IMR-90 (cell line): ENCODE measurements around the gene PJA1.

ENCODE experiments used
- CEBPB ChIP-seq: IDR thresholded peaks from 2 replicates; pipeline ENCODE4 v1.6.1; 2012; ENCODE audit warnings: low read depth, low read length, improper control_type of control experiment
- FOS ChIP-seq: fragments of 150-350 bp; IDR thresholded peaks from 2 replicates; pipeline ENCODE4 v1.6.1; 2016; ENCODE audit warnings: low read depth, low read length
- MAFK ChIP-seq: IDR thresholded peaks from 2 replicates; pipeline ENCODE4 v1.6.1; 2012; ENCODE audit warnings: low read depth, low read length, improper control_type of control experiment
- MXI1 ChIP-seq: IDR thresholded peaks from 2 replicates; pipeline ENCODE4 v1.6.1; 2012; ENCODE audit warnings: low read depth, mild to moderate bottlenecking, low read length, moderate library complexity, borderline replicate concordance
- NFE2L2 ChIP-seq: fragments of 150-350 bp; IDR thresholded peaks from 2 replicates; pipeline ENCODE4 v1.6.1; 2016; ENCODE audit warnings: low read depth, mild to moderate bottlenecking, low read length
- POLR2A ChIP-seq: IDR thresholded peaks from 2 replicates; pipeline ENCODE4 v1.6.1; 2012; ENCODE audit warnings: mild to moderate bottlenecking, low read depth, low read length
- RAD21 ChIP-seq: IDR thresholded peaks from 2 replicates; pipeline ENCODE4 v1.6.1; 2012; ENCODE audit warnings: low read length, improper control_type of control experiment
- RCOR1 ChIP-seq: IDR thresholded peaks from 2 replicates; pipeline ENCODE4 v1.6.1; 2012; ENCODE audit warnings: mild to moderate bottlenecking, low read length, improper control_type of control experiment; ENCODE audit not compliant: insufficient replicate concordance
- RFX5 ChIP-seq: IDR thresholded peaks from 2 replicates; pipeline ENCODE4 v1.8.0; 2012; ENCODE audit warnings: low read depth, mild to moderate bottlenecking, low read length, moderate library complexity
- SMC3 ChIP-seq: fragments of 150-350 bp; IDR thresholded peaks from 2 replicates; pipeline ENCODE4 v1.6.1; 2016; ENCODE audit warnings: low read depth, mild to moderate bottlenecking, antibody characterized with exemption, low read length, moderate library complexity
- USF2 ChIP-seq: fragments of 150-350 bp; IDR thresholded peaks from 2 replicates; pipeline ENCODE4 v1.6.1; 2017; ENCODE audit warnings: mild to moderate bottlenecking, antibody characterized with exemption, low read length, low read depth
- TF ChIP-seq, protein P1 (sequence below): conservative IDR thresholded peaks from 2 replicates; pipeline ENCODE4 v1.5.1; 2012; ENCODE audit warnings: mild to moderate bottlenecking, low read depth, low read length, improper control_type of control experiment
- TF ChIP-seq, protein P2 (sequence below): fragments of 150-350 bp; IDR thresholded peaks from 2 replicates; pipeline ENCODE4 v1.6.1; 2016; ENCODE audit warnings: low read depth, mild to moderate bottlenecking, low read length, moderate library complexity, borderline replicate concordance

GRCh38 chrX:69170319-69170718 lies 5.1 kb upstream of the PJA1 start:
- TF ChIP-seq, protein P1, sequence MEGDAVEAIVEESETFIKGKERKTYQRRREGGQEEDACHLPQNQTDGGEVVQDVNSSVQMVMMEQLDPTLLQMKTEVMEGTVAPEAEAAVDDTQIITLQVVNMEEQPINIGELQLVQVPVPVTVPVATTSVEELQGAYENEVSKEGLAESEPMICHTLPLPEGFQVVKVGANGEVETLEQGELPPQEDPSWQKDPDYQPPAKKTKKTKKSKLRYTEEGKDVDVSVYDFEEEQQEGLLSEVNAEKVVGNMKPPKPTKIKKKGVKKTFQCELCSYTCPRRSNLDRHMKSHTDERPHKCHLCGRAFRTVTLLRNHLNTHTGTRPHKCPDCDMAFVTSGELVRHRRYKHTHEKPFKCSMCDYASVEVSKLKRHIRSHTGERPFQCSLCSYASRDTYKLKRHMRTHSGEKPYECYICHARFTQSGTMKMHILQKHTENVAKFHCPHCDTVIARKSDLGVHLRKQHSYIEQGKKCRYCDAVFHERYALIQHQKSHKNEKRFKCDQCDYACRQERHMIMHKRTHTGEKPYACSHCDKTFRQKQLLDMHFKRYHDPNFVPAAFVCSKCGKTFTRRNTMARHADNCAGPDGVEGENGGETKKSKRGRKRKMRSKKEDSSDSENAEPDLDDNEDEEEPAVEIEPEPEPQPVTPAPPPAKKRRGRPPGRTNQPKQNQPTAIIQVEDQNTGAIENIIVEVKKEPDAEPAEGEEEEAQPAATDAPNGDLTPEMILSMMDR: no peak
- TF ChIP-seq SMC3 (no peak), POLR2A (no peak), RFX5 (no peak), FOS (no peak), RCOR1 (no peak), CEBPB (no peak), MXI1 (no peak), MAFK (peak; percentile 72), RAD21 (no peak), NFE2L2 (no peak), USF2 (no peak)
- TF ChIP-seq, protein P2, sequence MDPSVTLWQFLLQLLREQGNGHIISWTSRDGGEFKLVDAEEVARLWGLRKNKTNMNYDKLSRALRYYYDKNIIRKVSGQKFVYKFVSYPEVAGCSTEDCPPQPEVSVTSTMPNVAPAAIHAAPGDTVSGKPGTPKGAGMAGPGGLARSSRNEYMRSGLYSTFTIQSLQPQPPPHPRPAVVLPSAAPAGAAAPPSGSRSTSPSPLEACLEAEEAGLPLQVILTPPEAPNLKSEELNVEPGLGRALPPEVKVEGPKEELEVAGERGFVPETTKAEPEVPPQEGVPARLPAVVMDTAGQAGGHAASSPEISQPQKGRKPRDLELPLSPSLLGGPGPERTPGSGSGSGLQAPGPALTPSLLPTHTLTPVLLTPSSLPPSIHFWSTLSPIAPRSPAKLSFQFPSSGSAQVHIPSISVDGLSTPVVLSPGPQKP: no peak
